HepG2 (cell line): Measurements from ENCODE around the gene ZNF106. TPM values are rescaled to one million over a fixed set of nuclear protein-coding genes. Genes with fewer than 3 reads are reported as not detected.

Experiments
- AHR ChIP-seq: IDR thresholded peaks from 2 replicates; pipeline ENCODE4 v1.6.1; 2018; ENCODE audit warnings: missing genetic modification reagents, missing compliant biosample characterization
- NR2F1 ChIP-seq, 2 experiments: fragments of 450-650 bp in 1 of 2; formaldehyde crosslinking in 1 of 2; IDR thresholded peaks; 2 replicates each; pipeline versions ENCODE4 v1.5.0 to v1.6.1; 2016 to 2020; ENCODE audit warnings: mild to moderate bottlenecking in 1 of 2, missing compliant biosample characterization in 1 of 2, missing genetic modification reagents in 1 of 2, moderate library complexity in 1 of 2
- SIN3B ChIP-seq: fragments of 150-350 bp; IDR thresholded peaks from 2 replicates; pipeline ENCODE4 v1.6.1; 2014; ENCODE audit warnings: low read length
- SMAD1 ChIP-seq: sonication (generic); formaldehyde crosslinking; IDR thresholded peaks from 2 replicates; pipeline ENCODE4 v1.4.0; 2020; ENCODE audit warnings: missing genetic modification reagents, low read depth, mild to moderate bottlenecking, borderline replicate concordance
- SNRNP70 ChIP-seq: fragments of 200-400 bp; formaldehyde crosslinking; IDR thresholded peaks from 2 replicates; pipeline ENCODE4 v1.6.1; 2017; ENCODE audit warnings: mild to moderate bottlenecking, low read depth, low read length, moderate library complexity
- SP2 ChIP-seq: sonication (generic); formaldehyde crosslinking; IDR thresholded peaks from 2 replicates; pipeline ENCODE4 v1.5.1; 2020; ENCODE audit warnings: mild to moderate bottlenecking, missing genetic modification reagents
- ZNF230 ChIP-seq: sonication (generic); formaldehyde crosslinking; IDR thresholded peaks from 2 replicates; pipeline ENCODE4 v1.4.0; 2020; ENCODE audit warnings: mild to moderate bottlenecking, missing genetic modification reagents
- ZNF24 ChIP-seq: fragments of 450-650 bp; IDR thresholded peaks from 2 replicates; pipeline ENCODE4 v1.6.1; 2017; ENCODE audit warnings: antibody characterized with exemption, mild to moderate bottlenecking
- ZNF333 ChIP-seq: sonication (generic); formaldehyde crosslinking; IDR thresholded peaks from 2 replicates; pipeline ENCODE4 v1.4.0; 2020; ENCODE audit warnings: mild to moderate bottlenecking, missing genetic modification reagents, borderline replicate concordance
- polyA plus RNA-seq, 8 experiments: library from polyadenylated mRNA; depleted of rRNA in 3 of 8; stranded (reverse) in 7 of 8; unstranded in 1 of 8; fragments of >200 nt; fragmentation: Illumina TruSeq in 4 of 8; extraction: Trizol in 4 of 8; gene quantifications; 2 replicates each; pipeline versions ENCODE4 v1.2.1 to v1.2.3, GENCODE V29; 2011 to 2016; ENCODE audit warnings: low read depth in 4 of 8, missing spikeins in 1 of 8, mixed read lengths in 1 of 8; ENCODE audit not compliant: insufficient read depth in 1 of 8
- total RNA-seq, 5 experiments: library from RNA; depleted of rRNA; stranded (reverse); fragments of >200 nt; fragmentation: Illumina TruSeq; extraction: Trizol; gene quantifications; 2 replicates each; pipeline ENCODE4 v1.2.3, GENCODE V29; 2016; ENCODE audit warnings: low read depth in 1 of 5
- TF ChIP-seq, protein P1 (sequence below): IDR thresholded peaks from 2 replicates; pipeline ENCODE4 v1.6.1; 2012; ENCODE audit warnings: low read depth, low read length, improper control_type of control experiment
- TF ChIP-seq, protein P2 (sequence below): sonication (generic); formaldehyde crosslinking; IDR thresholded peaks from 2 replicates; pipeline ENCODE4 v1.5.0; 2020; ENCODE audit warnings: mild to moderate bottlenecking, missing genetic modification reagents
- TF ChIP-seq, protein P3 (sequence below): sonication (generic); formaldehyde crosslinking; conservative IDR thresholded peaks from 2 replicates; pipeline ENCODE4 v1.4.0; 2020; ENCODE audit warnings: missing genetic modification reagents
- TF ChIP-seq, protein P4 (sequence below): IDR thresholded peaks from 2 replicates; pipeline ENCODE4 v1.6.1; 2016; ENCODE audit warnings: low read depth, missing genetic modification reagents, missing compliant biosample characterization
- TF ChIP-seq, protein P5 (sequence below): IDR thresholded peaks from 2 replicates; pipeline ENCODE4 v1.6.1; 2016
- TF ChIP-seq, protein P6 (sequence below): sonication (generic); formaldehyde crosslinking; IDR thresholded peaks from 2 replicates; pipeline ENCODE4 v1.8.0; 2022; ENCODE audit warnings: mild to moderate bottlenecking, missing genetic modification reagents; ENCODE audit not compliant: insufficient replicate concordance

Gene ZNF106
- total and polyA plus RNA-seq, 2 of the 13 experiments (the other 11 are each of a cell fraction or from before 2014, with no cell fraction given) = 12.5 to 35.1 TPM

DNA sequence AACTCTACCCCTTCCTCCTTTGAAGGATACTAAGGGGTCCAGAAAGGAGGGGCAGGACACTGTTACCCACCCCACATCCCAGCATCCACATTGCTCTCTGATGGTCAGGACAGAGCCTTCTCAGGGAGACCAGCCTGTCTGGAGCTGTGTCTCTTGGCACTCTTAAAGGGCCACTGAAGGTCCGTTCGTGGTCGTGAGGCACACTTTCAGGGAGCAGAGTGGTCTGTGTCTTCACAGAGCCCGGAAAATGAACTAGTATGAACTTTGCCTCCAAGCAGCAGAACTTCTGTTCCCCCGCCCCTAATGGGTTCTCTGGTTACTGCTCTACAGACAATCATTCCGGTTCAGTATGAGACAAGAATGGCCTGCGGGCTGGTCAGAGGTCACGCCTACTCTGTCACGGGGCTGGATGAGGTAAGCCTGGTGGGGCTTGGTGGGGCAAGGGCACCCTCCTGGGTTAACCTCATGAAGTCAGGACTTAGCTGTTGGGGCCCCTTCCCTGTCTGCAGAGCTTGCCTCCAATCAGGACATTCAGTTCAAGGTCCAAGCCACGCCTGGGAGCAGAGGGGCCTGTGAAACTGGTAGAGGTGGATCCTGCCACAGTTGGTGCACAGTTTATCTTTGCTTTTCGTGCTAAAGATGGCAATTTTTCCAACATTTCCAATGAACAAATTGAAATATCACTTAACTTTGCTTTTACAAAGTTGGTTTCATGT lies 98.5 kb downstream of the ZNF106 start (continued):
- TF ChIP-seq, protein P1, sequence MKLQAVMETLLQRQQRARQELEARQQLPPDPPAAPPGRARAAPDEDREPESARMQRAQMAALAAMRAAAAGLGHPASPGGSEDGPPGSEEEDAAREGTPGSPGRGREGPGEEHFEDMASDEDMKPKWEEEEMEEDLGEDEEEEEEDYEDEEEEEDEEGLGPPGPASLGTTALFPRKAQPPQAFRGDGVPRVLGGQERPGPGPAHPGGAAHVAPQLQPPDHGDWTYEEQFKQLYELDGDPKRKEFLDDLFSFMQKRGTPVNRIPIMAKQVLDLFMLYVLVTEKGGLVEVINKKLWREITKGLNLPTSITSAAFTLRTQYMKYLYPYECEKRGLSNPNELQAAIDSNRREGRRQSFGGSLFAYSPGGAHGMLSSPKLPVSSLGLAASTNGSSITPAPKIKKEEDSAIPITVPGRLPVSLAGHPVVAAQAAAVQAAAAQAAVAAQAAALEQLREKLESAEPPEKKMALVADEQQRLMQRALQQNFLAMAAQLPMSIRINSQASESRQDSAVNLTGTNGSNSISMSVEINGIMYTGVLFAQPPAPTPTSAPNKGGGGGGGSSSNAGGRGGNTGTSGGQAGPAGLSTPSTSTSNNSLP = no peak; the same call in 1 of the 2 replicates
- TF ChIP-seq ZNF230 (CRISPR knock-in tag) (peak; percentile 64; the same call in 1 of the 2 replicates), AHR (CRISPR knock-in tag) (no peak), SIN3B (no peak), SMAD1 (CRISPR knock-in tag) (0 out of 2 replicates have a peak, but pooled peaks have one; percentile 83), NR2F1 (CRISPR knock-in tag; IDR thresholded peaks at IDR 0.05) (peak; percentile 70 to 85; a peak in 3 of 4 replicates), ZNF333 (no peak), ZNF24 (no peak), SP2 (CRISPR knock-in tag) (no peak), SNRNP70 (no peak)
- TF ChIP-seq, protein P2, sequence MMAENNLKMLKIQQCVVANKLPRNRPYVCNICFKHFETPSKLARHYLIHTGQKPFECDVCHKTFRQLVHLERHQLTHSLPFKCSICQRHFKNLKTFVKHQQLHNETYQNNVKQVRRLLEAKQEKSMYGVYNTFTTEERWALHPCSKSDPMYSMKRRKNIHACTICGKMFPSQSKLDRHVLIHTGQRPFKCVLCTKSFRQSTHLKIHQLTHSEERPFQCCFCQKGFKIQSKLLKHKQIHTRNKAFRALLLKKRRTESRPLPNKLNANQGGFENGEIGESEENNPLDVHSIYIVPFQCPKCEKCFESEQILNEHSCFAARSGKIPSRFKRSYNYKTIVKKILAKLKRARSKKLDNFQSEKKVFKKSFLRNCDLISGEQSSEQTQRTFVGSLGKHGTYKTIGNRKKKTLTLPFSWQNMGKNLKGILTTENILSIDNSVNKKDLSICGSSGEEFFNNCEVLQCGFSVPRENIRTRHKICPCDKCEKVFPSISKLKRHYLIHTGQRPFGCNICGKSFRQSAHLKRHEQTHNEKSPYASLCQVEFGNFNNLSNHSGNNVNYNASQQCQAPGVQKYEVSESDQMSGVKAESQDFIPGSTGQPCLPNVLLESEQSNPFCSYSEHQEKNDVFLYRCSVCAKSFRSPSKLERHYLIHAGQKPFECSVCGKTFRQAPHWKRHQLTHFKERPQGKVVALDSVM (CRISPR knock-in tag) = 0 out of 2 replicates have a peak, but pooled peaks have one; percentile 17
- TF ChIP-seq, protein P3, sequence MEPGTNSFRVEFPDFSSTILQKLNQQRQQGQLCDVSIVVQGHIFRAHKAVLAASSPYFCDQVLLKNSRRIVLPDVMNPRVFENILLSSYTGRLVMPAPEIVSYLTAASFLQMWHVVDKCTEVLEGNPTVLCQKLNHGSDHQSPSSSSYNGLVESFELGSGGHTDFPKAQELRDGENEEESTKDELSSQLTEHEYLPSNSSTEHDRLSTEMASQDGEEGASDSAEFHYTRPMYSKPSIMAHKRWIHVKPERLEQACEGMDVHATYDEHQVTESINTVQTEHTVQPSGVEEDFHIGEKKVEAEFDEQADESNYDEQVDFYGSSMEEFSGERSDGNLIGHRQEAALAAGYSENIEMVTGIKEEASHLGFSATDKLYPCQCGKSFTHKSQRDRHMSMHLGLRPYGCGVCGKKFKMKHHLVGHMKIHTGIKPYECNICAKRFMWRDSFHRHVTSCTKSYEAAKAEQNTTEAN (CRISPR knock-in tag) = no peak; the same call in 1 of the 2 replicates
- TF ChIP-seq, protein P4, sequence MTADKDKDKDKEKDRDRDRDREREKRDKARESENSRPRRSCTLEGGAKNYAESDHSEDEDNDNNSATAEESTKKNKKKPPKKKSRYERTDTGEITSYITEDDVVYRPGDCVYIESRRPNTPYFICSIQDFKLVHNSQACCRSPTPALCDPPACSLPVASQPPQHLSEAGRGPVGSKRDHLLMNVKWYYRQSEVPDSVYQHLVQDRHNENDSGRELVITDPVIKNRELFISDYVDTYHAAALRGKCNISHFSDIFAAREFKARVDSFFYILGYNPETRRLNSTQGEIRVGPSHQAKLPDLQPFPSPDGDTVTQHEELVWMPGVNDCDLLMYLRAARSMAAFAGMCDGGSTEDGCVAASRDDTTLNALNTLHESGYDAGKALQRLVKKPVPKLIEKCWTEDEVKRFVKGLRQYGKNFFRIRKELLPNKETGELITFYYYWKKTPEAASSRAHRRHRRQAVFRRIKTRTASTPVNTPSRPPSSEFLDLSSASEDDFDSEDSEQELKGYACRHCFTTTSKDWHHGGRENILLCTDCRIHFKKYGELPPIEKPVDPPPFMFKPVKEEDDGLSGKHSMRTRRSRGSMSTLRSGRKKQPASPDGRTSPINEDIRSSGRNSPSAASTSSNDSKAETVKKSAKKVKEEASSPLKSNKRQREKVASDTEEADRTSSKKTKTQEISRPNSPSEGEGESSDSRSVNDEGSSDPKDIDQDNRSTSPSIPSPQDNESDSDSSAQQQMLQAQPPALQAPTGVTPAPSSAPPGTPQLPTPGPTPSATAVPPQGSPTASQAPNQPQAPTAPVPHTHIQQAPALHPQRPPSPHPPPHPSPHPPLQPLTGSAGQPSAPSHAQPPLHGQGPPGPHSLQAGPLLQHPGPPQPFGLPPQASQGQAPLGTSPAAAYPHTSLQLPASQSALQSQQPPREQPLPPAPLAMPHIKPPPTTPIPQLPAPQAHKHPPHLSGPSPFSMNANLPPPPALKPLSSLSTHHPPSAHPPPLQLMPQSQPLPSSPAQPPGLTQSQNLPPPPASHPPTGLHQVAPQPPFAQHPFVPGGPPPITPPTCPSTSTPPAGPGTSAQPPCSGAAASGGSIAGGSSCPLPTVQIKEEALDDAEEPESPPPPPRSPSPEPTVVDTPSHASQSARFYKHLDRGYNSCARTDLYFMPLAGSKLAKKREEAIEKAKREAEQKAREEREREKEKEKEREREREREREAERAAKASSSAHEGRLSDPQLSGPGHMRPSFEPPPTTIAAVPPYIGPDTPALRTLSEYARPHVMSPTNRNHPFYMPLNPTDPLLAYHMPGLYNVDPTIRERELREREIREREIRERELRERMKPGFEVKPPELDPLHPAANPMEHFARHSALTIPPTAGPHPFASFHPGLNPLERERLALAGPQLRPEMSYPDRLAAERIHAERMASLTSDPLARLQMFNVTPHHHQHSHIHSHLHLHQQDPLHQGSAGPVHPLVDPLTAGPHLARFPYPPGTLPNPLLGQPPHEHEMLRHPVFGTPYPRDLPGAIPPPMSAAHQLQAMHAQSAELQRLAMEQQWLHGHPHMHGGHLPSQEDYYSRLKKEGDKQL (CRISPR knock-in tag) = peak; percentile 56; the same call in 1 of the 2 replicates
- TF ChIP-seq, protein P5, sequence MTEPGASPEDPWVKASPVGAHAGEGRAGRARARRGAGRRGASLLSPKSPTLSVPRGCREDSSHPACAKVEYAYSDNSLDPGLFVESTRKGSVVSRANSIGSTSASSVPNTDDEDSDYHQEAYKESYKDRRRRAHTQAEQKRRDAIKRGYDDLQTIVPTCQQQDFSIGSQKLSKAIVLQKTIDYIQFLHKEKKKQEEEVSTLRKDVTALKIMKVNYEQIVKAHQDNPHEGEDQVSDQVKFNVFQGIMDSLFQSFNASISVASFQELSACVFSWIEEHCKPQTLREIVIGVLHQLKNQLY = peak; percentile 84
- TF ChIP-seq, protein P6, sequence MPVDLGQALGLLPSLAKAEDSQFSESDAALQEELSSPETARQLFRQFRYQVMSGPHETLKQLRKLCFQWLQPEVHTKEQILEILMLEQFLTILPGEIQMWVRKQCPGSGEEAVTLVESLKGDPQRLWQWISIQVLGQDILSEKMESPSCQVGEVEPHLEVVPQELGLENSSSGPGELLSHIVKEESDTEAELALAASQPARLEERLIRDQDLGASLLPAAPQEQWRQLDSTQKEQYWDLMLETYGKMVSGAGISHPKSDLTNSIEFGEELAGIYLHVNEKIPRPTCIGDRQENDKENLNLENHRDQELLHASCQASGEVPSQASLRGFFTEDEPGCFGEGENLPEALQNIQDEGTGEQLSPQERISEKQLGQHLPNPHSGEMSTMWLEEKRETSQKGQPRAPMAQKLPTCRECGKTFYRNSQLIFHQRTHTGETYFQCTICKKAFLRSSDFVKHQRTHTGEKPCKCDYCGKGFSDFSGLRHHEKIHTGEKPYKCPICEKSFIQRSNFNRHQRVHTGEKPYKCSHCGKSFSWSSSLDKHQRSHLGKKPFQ (CRISPR knock-in tag) = peak; percentile 10
